GM19467 (cell line): ENCODE measurements around the gene GPD2.
"Not testable (repeated sequence)": the region's sequence is repeated elsewhere in the genome, so short reads cannot be mapped to it uniquely, and the experiment has no call there.

Source experiments
- ATAC-seq: cut with Tn5 transposase; IDR thresholded peaks from one replicate; pipeline ENCODE4 v1.9.1; 2021; ENCODE audit warnings: mild to moderate bottlenecking, moderate library complexity; ENCODE audit not compliant: unreplicated experiment

Gene GPD2

DNA sequence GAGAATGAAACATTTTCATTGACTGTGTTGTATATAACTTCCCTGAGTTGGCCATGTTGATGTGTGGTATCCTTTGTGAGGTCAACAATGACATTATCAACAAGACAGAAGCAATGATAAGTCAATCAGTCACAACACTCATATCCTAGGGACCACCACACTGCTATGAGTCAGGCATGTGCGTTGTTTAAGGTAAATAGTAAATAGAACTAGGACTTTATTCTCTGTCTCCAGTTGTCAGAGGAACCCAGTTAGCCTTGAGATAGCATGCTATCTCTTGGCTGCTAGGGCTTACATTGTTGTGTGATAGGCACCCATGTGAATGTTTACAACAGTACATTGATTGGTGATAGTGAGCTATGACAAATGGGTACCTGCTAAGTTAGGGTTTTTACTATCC lies 37.3 kb downstream of the GPD2 start:
- ATAC-seq: no peak

DNA sequence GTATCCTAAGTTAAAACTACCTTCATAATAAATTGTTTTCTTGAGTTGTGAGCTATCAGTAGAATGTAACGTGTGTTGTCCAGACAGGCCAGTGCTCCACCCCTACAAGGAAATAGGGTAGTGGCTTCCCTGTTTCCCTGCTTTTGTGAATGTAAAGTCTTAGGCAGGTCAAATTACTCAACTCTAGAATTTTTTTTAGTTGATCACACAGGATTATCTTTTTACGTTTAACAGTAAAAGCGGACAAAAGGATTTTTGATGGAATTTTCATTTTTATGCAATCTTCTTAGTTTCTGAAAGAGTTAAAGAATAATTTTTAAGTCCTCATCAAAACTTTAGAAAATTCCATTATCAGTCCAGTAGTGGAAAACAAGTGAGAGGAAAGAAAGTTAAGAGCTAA lies 38.2 kb downstream of the GPD2 start:
- no peak for ATAC-seq

DNA sequence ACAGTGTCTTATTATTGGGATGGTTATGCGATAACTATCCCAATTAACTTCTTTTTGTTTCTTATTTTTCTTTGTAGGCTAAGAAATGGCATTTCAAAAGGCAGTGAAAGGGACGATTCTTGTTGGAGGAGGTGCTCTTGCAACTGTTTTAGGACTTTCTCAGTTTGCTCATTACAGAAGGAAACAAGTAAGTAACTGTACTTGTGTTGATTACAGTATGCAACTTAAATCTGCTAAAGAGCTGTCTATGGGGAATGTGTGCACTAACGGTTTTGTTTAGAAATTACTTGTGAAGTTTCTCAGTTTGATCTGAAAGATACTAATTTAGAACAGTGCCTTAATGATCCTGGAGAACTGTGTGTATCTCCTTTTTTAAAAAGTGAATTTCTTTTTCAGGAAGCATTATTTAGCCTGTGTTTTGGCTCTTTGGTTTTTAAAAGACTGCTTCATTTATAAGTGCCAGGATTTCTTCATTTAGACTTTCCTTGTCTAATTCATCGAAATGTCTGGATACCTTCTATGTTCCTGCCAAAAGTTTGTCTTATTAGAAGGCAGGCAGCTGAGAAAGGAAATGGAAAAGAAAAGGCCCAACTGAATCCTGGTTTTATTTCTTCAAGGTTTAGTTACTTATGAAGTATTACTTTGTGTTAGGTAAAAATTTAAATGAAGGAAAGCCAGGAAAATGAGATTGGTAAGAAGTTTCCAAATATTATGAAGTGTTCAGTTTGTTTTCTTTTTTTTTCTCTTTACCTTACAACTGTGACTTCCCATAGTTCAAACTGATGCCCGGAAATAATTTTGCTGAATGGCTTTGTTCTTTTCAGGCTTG lies 40.1 kb downstream of the GPD2 start:
- no peak for ATAC-seq

DNA sequence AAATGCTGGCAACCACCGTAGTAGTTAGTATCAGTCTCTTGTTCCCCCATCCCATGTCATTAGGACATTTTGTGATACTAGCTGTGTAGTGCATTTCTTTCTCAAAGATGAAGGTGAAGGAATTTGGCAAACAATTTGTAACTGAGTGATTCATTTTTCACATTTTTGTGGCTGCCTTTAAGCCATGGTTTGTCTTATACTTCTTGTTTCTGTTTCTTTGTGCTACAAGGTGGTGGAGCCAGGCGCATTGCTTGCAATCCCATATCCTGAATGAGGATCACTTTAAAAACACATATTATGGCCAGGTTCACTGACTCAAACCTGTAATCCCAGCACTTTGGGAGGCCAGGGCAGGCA lies 40.6 kb downstream of the GPD2 start:
- ATAC-seq: peak; percentile 43

DNA sequence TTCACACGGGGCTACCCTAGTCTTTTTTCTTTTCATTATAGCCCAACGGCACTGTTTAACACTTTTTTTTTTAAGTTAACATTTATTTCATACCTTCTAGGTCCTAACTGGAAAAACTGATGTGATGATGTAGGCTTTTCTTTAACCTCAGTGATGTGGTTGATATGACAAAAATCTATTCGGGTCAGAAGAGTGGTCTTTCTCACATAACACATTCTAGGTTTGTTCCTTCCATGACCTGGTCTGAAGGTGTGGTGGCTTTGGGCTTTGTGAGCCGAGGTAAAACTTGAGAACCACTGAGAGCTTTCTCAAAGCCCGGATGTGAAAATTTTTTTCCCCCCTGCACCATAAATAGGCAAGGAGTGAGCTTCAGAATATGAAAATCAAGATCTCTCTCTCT lies 44.2 kb downstream of the GPD2 start:
- ATAC-seq: no peak

DNA sequence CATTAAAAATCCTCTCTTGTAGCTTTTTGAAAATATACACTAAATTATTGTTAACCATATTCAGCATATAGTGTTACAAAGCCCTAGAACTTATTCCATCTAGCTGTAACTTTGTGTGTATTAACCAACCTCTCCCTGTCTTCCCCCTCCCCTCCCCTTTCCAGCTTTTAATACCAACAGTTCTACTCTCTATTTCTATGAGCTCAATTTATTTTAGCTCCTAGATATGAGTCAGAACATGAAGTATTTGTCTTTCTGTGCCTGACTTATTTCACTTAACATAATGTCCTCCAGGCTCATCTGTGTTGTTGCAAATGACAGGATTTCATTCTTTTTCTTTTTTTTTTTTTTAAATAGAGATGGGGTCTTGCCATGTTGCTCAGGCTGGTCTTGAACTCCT lies 45.1 kb downstream of the GPD2 start:
- ATAC-seq: no peak

DNA sequence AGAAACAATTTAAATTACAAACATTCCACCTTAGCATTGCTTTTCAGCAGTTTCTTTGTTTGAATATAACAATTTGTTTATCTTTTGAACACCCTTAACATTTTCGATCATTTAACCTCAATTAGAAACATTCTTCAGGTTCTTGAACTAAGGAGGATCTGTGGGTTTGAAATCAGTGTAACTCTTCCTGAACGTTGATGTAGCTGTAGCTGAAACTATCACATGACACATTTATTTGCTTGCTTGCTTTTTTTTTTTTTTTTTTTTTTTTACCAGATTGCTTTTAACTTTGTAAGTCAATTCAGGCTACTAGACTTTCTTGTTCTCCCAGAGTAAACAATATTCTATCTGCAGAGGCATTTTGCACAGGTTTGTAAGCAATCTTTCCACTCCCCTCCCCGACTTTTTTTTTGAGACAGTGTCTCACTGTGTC lies 47.6 kb downstream of the GPD2 start:
- no peak for ATAC-seq

DNA sequence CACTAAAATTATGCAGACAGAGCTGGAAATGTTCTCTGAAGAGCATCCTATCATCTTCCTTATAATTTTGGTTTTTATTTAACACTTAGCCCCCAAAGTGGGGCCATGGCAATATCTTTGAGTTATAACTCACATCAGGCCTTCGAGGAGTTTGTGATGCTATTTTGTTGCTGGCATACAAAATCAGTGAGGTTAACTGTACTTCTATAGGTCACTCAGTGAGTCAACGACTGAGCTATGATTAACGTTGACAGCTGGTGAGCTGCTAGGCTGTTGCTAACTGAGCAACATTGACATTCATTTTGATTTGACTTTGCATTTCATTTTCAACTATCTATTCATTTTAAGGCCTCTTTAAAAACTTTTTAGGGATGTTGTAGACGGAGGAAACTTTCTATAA lies 50.0 kb downstream of the GPD2 start:
- no peak for ATAC-seq

DNA sequence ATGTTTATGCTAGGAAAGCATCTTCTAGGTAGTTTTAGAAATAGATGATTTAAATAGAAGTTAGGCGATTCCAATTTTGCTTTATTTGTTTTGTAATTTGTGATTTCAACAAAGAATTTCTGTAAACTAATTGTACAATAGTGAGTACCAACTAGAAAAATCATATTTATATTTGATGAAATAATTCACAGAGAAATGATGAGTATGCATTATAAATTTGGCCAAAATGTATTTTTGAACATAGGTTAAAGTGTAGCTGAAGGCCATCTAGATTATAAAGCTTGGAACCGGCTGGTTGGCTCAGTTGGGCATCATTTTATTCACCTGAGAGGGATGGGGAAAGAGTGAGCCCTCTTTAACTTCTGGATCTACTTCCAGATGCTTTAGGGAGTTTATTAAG lies 50.4 kb downstream of the GPD2 start:
- ATAC-seq: no peak

DNA sequence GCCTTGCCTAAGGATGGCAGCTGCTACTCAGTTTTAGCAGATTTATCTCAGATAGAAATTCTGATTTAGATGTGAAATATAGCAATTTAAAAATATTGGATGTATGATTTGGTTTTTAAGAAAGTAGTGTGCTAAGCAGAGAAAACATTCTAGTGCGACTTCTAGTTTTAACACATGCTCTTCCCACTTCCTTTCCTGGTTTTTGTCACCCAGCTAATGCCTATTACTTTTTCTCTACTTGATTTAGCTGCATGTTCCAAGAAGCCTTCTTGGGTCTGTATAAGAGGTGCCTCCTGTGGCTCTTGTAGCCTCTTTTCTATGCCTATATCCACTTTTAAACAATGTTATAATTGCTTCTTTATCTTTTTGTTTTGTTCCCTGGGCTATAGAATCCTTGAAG lies 53.0 kb downstream of the GPD2 start:
- no peak for ATAC-seq

DNA sequence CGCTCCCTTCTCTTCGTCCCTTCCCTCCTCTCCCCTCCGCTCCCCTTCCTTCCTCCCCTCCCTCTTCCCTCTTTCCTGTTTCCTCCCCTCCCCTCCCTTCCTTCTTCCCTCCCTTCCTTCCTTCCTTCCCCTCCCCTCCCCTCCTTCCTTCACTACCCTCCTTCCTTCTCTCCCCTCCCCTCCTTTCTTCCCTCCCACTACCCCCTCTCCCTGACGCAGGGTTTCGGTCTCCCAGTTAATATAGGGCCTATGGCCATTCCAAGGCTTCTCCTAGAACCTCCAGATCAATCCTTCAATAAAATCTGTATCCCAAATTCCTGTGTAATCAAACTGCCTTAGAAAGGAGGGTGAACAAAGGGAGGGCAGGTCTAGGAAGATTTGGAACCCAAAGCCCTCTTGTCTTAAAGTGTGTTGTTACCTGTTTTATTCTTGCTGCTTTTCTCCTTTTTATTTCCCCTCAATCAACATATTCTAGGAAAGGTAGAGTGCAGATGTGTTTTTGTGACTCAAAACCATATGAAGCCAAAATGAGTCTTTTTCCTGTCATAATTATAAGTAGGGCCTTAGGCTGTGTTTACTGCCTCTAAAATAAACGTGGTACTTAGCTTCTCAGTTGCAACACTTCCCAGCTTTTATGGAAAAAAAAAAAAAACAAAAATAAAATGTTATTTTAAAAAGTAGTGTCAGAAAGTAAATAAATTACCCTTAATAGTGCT lies 53.7 kb downstream of the GPD2 start:
- ATAC-seq: no peak

DNA sequence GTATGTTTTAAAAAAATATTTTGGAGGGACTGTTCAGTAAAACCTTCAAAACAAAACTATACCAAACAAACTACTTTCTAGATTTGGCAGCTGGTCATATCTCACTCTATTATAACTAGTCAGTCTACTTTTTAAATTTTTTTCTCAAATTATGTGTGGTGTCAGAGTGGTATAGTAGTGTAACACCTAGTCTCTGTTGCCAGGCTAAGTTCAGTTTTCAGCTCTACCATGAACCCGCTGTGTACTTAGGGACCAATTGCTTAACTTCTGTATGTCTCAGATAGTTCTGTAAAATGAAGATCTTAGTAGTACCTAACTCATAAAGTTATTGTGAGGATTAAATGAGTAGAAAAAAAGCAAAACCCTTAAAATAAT lies 54.3 kb downstream of the GPD2 start:
- no peak for ATAC-seq

DNA sequence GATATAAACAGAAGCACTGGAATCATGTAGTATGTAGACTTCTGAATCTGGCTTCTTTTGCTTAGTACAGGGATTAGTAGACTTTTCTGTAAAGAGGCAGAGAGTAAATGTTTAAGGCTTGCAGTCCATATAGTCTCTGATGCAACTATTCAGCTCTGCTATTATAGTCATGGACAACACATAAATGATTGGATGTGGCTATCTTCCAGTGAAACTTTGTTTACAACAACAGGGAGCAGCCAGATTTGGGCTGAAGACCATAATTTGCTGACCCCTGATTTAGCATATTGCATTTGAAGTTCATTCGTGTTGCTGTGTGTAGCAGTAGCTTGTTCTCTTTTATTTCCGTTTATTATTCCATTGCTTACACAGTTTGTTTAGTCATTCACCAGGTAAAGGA lies 55.0 kb downstream of the GPD2 start:
- no peak for ATAC-seq

DNA sequence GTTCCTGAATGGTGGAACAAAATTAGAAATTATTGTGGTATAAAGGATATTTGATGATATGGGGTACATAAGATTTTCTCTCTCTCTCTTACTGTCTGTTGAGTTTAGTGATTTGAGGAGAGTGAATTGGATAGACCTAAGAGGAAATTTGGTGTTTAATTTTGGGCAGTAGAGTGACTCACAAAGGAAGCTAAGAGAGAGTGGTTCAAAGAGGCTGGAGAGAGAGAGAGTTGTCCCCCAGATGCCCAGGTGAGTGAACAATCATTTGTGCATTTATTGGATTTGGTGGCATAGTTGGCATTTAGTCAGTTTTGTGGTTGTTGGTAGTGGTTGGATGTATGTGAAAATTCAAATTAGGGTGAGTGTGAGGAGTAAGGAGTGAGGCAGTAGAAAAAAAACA lies 56.8 kb downstream of the GPD2 start:
- no peak for ATAC-seq

DNA sequence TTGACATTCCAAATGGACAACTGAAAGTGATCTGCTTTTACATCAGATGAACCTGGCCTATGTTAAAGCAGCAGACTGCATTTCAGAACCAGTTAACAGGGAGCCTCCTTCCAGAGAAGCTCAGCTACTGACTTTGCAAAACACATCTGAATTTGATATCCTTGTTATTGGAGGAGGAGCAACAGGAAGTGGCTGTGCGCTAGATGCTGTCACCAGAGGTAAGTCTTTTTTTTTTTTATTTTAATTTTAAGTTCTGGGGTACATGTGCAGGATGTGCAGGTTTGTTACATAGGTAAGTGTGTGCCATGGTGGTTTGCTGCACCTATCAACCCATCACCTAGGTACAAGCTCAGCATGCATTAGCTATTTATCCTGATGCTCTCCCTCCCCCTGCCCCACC lies 59.8 kb downstream of the GPD2 start:
- not testable (repeated sequence) for ATAC-seq

DNA sequence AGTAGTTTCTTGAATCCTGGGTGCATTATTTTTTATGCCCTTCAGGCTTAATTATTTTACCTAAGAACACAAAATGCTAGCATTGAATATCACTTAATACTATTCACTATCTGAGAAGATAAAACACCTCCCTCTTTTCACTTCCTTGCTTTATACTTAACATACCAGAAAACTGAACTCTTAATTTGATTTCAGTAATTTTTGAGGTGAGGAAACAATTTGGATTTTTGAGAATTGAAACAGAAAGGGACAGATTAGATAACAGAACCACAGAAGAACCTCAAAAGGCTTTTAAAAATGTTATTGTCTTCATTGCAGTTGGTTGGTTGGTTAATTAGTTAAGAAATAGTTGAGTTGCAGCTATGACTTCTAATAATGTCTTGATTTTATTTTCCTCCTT lies 69.5 kb downstream of the GPD2 start:
- ATAC-seq: peak; percentile 56

DNA sequence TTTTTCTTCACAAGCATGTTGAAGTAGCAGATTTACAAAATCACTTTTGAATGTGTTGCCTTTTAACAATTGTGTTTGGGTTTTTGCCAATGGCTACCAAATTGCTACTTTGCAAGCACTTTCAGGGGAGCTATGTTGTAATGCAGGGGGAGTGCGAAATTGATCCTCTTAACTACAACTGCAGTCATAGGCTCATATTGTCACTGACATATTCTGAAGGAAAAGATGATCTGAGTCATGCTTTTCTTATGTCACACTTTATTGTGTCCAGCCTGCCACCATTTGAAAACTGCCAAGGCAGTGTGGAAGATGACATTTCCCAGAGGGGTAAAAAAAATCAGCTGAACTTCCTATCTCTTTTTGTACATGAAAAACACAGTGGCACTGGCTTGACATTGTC lies 74.9 kb downstream of the GPD2 start:
- ATAC-seq: no peak

DNA sequence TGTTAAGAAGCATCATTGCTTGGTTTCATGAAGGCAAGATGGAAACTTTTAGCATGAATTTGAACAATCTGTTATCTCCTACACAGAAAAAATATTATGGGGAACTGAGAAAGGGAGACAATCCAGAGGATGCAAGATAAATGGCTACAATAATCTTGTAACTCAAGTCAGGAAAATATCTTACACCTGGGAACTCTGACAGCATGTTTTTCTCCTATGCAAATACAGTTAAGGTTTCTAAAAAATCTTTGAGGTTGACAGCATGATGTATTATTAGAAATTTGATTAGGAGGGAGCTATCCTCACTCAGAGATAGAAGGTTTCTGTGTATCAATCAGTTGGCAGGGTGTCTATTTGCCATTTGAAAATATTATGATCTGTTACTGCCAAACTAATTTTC lies 75.6 kb downstream of the GPD2 start:
- ATAC-seq: peak; percentile 51

DNA sequence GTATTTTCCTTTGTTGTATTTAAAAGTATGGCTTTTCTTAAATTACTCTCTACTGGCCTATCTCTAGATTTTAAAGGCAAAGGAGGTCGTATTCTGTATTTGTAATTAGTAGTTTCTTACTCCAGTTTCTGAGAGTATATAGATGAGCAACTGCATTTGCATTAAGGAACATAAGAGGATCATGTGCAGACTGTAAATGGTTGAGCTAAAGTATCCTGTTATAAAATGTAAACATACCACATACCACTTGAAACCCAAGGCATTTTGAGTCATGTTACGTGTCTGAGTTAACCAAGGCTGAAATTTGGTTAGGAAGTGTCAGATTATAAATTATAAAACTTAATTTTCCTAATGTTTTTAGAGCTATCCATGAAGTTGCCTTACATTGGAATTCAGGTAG lies 76.3 kb downstream of the GPD2 start:
- no peak for ATAC-seq

DNA sequence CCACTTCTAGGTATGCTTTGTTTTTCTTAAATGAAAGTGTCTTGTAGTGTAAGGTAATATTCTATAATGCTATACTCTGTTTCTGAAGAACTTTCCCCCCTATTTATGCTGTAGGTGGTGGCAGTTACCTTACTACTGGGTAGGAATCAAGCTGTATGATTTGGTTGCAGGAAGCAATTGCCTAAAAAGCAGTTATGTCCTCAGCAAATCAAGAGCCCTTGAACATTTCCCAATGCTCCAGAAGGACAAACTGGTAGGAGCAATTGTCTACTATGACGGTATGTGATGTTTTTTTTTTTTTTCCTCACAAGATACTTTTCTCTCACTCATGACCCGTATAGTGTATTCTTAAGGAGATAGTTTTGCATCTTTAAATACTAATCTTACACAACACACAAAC lies 77.0 kb downstream of the GPD2 start:
- ATAC-seq: no peak

DNA sequence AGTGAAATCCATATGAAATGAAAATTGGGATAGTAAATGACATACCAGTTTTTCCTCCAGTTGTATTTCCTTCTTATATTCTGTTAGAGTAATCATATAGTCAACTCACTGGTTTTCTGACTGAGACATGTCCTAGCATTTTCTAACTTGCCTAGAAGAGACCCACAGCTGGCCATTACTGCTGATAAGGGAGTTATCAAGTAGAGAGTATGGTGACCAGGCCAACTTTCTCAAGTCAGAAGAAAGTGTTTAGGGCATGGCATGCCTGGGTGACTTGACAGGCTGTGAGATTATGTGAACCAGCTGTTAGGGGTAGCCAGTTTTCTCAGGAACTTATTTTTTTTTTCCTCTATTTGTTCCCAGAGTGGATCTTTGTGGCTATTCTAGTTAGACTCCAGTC lies 81.2 kb downstream of the GPD2 start:
- no peak for ATAC-seq

DNA sequence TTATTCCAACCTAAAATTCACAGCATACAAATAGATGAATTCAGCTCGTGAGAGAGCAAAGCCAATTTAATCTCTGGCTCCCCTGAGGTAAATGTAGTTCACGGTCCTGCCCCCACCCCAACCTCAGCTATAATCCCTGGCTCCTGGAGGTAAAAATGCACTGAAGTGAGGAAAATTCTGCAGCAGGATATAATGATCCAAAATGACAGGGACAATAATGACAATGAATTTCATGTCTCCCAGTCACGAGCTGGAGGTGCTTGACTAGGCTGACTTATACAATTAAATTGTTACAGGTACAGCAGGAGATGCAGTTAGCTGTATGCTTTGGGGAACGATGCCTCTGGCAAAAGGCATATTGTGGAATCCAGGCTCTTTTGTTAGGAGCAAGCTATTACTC lies 82.0 kb downstream of the GPD2 start:
- no peak for ATAC-seq
